Measurements from ENCODE around the gene RERE.

Gene RERE

DNA sequence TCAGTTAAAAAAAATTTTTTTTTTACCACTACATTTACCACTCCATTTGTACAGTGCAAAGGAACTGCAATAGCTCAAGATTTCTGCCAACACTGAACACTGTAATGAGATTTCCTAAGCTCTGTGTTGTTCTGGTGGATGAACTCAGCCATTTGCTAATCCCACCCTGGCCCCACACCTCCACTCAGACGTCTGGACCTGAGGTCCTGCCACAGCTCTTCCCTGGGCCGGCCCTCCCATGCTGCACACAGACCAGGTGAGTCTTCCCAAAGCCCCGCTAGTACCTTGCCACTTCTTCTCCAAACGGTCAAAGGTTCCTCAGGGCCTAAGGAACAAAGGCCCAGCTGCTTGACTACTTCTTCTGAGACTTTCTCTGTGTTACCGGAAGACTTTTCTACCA lies 443.1 kb downstream of the RERE start:
- Histone ChIP-seq H3K27ac (ENCODE audit: low read depth, low read length, severe bottlenecking) (peak overlapping the region; percentile 93), H3K9me3 (ENCODE audit: control insufficient read depth, low read length) (no peaks in the 10 kb centered on the region), H3K4me3 (ENCODE audit: extremely low read depth, insufficient read depth, low read length, poor library complexity, severe bottlenecking) (no peak overlapping the region), H3K36me3 (ENCODE audit: control insufficient read depth, insufficient read depth, low read length) (peaks cover 66% of the 10 kb centered on the region), H3K4me1 (ENCODE audit: control insufficient read depth, insufficient read depth, low read length, poor library complexity, severe bottlenecking) (peaks cover 47% of the 10 kb centered on the region)
- 81 to 98% methylated on average over 4 to 5 of the region's 5 CpGs for WGBS, 2 experiments (ENCODE audit: insufficient coverage in 2 of 2)

DNA sequence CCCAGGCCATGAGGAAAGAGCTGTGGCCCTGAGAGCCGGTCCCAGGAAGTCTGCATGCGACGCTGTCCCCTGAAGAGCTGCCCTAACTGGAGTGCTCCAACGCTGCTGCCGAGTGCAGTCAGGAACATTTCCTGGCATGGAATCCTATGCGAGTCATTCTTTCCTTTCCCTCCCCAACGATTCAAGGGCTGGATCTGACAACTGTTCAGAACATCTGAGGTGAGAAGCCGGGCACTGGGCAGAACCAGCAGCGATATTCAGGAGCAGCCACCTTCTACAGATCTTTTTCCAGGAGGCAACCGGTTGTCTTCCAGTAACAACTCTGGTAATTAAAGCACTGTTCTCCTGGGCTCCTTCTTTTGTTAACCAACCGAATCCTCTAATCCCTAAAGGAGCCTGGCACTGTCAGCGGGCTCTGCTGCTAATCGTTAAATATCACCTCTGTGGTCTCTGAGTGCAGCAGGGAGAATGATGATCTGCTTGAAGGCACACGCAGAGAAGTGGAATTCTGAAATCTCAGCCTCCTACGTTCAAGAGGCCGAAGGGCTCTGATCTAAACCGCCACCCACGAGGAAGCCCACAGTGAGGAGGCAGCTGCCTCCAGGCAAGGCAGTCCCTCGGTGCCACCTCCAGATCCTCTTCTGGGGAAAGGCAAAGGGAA lies 443.7 kb downstream of the RERE start:
- no peaks in the 10 kb centered on the region for H3K9me3 ChIP-seq (ENCODE audit: control insufficient read depth, low read length)
- H3K36me3 ChIP-seq (ENCODE audit: control insufficient read depth, insufficient read depth, low read length): peaks cover 65% of the 10 kb centered on the region
- H3K4me3 ChIP-seq (ENCODE audit: extremely low read depth, insufficient read depth, low read length, poor library complexity, severe bottlenecking): no peak overlapping the region
- WGBS, 2 experiments (ENCODE audit: insufficient coverage in 2 of 2): 57 to 58% methylated on average over 15 to 16 of the region's 19 CpGs
- peak overlapping the region; percentile 93 for H3K27ac ChIP-seq (ENCODE audit: low read depth, low read length, severe bottlenecking)
- H3K4me1 ChIP-seq (ENCODE audit: control insufficient read depth, insufficient read depth, low read length, poor library complexity, severe bottlenecking): peaks cover 52% of the 10 kb centered on the region

DNA sequence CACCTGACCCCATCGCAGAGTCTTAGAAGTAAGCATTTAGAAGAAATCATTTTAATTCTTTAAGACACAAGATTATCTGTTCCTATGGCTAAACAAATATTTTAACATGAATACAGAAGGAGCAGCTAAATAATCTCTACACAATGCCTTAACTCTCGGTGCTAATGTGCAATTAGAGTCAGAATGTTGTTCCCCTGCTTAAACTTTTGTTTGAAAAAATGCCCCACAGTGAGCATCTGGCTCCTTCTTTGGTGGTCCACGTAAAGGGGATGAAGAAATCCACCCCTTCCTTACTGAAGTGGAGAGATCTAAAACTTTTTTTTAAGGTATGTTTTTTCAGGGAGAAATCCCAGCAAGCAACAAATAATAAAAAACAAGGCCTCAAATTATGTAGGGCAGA lies 444.3 kb downstream of the RERE start:
- WGBS, 2 experiments (ENCODE audit: insufficient coverage in 2 of 2): 56 to 67% methylated on average over 1 of the region's 3 CpGs

DNA sequence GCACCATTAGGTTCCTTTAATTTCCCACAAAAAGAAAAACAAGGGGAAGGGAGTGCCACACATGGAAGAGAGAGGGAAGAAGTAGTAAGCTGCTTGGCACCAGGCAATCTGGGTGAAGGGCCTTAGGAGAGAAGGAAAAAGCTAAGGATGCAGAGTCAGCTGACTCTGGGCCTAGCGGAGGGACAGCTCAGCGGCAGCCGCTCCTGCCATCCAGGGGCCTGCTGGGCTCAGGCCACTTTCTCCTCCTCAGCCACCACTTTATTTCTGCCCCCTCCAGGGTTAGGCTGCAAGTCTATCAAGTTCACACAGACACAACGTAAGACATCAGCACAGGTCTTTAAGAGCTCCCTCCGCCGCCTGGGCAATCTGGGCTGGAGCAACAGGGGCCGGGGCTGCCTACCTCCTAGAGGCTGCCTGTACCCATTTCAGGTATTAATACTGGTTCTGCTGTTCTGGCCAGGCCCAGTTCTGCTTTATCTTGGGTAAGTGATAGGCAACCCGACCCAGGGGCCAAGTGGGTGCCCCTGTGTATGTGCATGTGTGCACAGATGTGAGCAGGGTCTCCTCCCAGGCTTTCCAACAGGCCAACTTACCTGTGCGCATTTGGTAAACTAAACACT lies 446.0 kb downstream of the RERE start:
- 88 to 92% methylated on average over 7 to 8 of the region's 9 CpGs for WGBS, 2 experiments (ENCODE audit: insufficient coverage in 2 of 2)
- no peaks in the 10 kb centered on the region for H3K9me3 ChIP-seq (ENCODE audit: control insufficient read depth, low read length)
- peak overlapping the region; percentile 47 for H3K27ac ChIP-seq (ENCODE audit: low read depth, low read length, severe bottlenecking)
- H3K4me1 ChIP-seq (ENCODE audit: control insufficient read depth, insufficient read depth, low read length, poor library complexity, severe bottlenecking): peaks cover 68% of the 10 kb centered on the region
- H3K4me3 ChIP-seq (ENCODE audit: extremely low read depth, insufficient read depth, low read length, poor library complexity, severe bottlenecking): no peak overlapping the region
- peaks cover 66% of the 10 kb centered on the region for H3K36me3 ChIP-seq (ENCODE audit: control insufficient read depth, insufficient read depth, low read length)

More for the DNA sequence above, 444.3 kb downstream of the RERE start:
- peaks cover 55% of the 10 kb centered on the region for H3K4me1 ChIP-seq (ENCODE audit: control insufficient read depth, insufficient read depth, low read length, poor library complexity, severe bottlenecking)
- H3K36me3 ChIP-seq (ENCODE audit: control insufficient read depth, insufficient read depth, low read length): peaks cover 64% of the 10 kb centered on the region
- H3K9me3 ChIP-seq (ENCODE audit: control insufficient read depth, low read length): no peaks in the 10 kb centered on the region
- no peak overlapping the region for H3K4me3 ChIP-seq (ENCODE audit: extremely low read depth, insufficient read depth, low read length, poor library complexity, severe bottlenecking)
- H3K27ac ChIP-seq (ENCODE audit: low read depth, low read length, severe bottlenecking): peak overlapping the region; percentile 93

DNA sequence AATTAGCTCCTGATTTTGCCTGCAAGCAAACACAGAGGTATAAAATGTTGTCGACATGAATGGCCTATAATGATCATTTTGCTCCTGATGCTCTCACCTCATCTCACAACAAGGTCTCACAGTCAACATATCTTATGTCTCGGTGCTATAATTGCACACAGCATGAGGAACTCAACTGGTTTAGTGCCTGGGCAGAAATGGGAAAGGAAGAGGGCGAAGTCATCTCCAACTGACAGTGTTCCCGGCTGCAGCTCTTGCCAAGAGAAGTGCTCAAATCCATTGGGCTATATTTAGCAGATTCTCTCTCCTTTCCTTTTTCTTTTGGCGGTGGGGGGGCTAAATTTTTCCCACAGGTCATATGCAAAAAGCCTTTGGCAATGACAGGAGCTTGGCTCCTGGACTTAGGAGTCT lies 446.5 kb downstream of the RERE start:
- H3K4me3 ChIP-seq (ENCODE audit: extremely low read depth, insufficient read depth, low read length, poor library complexity, severe bottlenecking): no peak overlapping the region

DNA sequence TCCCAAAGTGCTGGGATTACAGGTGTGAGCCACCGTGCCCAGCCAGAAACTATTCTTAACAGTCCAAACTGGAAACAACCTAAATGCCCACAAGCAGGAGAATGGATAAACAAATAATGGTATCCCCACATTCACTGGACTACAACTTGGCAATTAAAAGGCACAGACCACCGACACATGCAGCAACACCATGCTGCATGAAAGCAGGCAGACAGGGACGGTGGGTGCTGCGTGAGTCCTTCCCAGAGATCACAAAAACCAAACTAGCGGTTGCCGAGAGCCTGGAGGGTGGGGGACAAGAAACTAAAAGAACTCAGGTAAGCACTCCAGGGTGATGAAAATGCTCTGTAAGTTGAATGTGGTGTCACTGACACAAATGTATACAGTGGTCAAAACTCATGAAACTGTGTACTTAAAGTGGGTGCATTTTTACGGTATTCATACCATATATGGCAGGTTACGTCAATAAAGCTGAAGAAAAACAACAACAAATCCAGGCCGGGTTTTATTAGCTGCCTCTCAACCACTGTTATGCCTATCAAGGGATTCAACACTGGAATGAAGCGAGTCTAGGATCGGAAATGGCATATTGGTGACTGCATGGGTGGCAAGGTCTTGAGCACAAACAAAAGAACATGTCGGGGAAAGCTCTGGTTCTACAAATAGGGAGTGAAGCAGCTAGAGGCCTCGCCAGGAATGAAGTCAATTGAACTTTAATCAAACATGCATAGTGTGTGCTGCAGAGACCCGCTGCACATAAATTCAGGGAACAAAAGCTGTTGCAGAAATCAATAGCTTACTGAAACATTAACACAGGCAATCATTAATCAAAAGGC lies 447.2 kb downstream of the RERE start:
- 75 to 88% methylated on average over 6 to 7 of the region's 14 CpGs for WGBS, 2 experiments (ENCODE audit: insufficient coverage in 2 of 2)
- Histone ChIP-seq H3K27ac (ENCODE audit: low read depth, low read length, severe bottlenecking) (peak overlapping the region; percentile 47), H3K4me1 (ENCODE audit: control insufficient read depth, insufficient read depth, low read length, poor library complexity, severe bottlenecking) (peaks cover 68% of the 10 kb centered on the region), H3K4me3 (ENCODE audit: extremely low read depth, insufficient read depth, low read length, poor library complexity, severe bottlenecking) (no peak overlapping the region), H3K36me3 (ENCODE audit: control insufficient read depth, insufficient read depth, low read length) (peaks cover 71% of the 10 kb centered on the region), H3K9me3 (ENCODE audit: control insufficient read depth, low read length) (no peaks in the 10 kb centered on the region)

More for the DNA sequence above, 446.5 kb downstream of the RERE start:
- Histone ChIP-seq H3K36me3 (ENCODE audit: control insufficient read depth, insufficient read depth, low read length) (peaks cover 66% of the 10 kb centered on the region), H3K27ac (ENCODE audit: low read depth, low read length, severe bottlenecking) (peak overlapping the region; percentile 47), H3K4me1 (ENCODE audit: control insufficient read depth, insufficient read depth, low read length, poor library complexity, severe bottlenecking) (peaks cover 68% of the 10 kb centered on the region), H3K9me3 (ENCODE audit: control insufficient read depth, low read length) (no peaks in the 10 kb centered on the region)
- WGBS, 2 experiments (ENCODE audit: insufficient coverage in 2 of 2): 87 to 88% methylated on average over 3 of the region's 5 CpGs

DNA sequence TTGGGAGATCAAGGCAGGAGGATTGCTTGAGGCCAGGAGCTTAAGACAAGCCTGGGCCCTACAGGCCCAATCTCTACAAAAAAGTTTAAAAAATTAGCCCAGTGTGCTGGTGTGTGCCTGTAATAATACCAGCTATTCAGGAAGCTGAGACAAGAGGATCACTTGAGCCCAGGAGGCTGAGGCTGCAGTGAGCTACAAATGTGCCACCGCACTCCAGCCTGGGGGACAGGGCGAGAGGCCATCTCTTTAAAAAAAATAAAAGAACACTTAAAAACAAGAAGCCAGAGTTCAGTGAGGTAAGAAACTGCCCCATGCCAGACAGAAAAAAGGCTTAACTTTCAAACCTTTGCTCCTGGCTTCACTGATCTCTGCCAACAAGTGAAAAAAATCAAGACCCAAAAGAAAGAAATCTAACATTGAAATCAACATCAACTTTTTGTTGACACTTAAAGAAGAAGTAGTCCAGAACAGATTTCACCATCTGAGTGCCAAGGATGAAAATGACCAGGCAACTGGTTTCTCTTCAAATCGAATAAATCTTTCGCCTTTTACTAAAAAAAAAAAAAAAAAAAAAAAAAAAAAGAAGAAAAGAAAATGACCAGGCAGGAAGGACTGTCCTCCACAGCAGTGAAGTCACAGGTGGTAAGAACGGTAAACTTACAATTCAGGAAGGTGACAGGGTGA lies 448.3 kb downstream of the RERE start:
- H3K4me1 ChIP-seq (ENCODE audit: control insufficient read depth, insufficient read depth, low read length, poor library complexity, severe bottlenecking): peaks cover 58% of the 10 kb centered on the region
- no peaks in the 10 kb centered on the region for H3K9me3 ChIP-seq (ENCODE audit: control insufficient read depth, low read length)
- H3K36me3 ChIP-seq (ENCODE audit: control insufficient read depth, insufficient read depth, low read length): peaks cover 79% of the 10 kb centered on the region
- no peak overlapping the region for H3K4me3 ChIP-seq (ENCODE audit: extremely low read depth, insufficient read depth, low read length, poor library complexity, severe bottlenecking)
- H3K27ac ChIP-seq (ENCODE audit: low read depth, low read length, severe bottlenecking): no peak overlapping the region
- WGBS, 2 experiments (ENCODE audit: insufficient coverage in 2 of 2): 75 to 86% methylated on average over 1 to 3 of the region's 5 CpGs

DNA sequence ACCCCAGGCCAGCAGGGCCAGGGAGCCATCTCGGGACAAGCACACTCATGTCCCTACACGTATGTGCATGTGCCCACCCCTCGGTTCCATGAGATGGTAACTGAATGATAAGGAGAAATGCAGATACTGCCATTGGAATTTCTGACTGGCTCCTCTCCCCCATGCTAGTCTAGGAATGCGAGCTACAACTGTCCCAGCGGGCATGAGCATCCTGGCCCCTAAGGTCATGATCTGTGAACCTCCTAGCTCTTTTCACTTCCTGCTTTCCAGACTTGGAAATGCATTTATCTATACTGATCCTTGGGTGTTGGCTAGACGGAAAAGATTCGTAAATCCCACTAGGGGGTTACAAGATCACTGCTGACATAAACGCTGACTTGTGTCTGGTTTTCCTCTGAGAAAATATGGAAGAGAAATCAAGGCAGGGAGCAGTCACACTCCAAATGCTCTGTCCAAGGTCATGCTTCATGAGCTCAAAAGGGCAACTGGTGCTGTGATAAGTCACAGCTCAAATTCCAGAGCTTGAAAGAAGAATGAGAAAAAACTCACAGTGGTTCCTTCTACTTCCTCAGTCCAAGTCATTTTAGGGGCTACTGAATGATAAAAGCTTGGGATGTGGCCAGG lies 449.8 kb downstream of the RERE start:
- H3K4me3 ChIP-seq (ENCODE audit: extremely low read depth, insufficient read depth, low read length, poor library complexity, severe bottlenecking): no peak overlapping the region
- peak overlapping the region; percentile 84 for H3K27ac ChIP-seq (ENCODE audit: low read depth, low read length, severe bottlenecking)
- H3K36me3 ChIP-seq (ENCODE audit: control insufficient read depth, insufficient read depth, low read length): peaks cover 85% of the 10 kb centered on the region
- 82 to 94% methylated on average over 3 to 8 of the region's 8 CpGs for WGBS, 2 experiments (ENCODE audit: insufficient coverage in 2 of 2)
- peaks cover 44% of the 10 kb centered on the region for H3K4me1 ChIP-seq (ENCODE audit: control insufficient read depth, insufficient read depth, low read length, poor library complexity, severe bottlenecking)
- no peaks in the 10 kb centered on the region for H3K9me3 ChIP-seq (ENCODE audit: control insufficient read depth, low read length)

DNA sequence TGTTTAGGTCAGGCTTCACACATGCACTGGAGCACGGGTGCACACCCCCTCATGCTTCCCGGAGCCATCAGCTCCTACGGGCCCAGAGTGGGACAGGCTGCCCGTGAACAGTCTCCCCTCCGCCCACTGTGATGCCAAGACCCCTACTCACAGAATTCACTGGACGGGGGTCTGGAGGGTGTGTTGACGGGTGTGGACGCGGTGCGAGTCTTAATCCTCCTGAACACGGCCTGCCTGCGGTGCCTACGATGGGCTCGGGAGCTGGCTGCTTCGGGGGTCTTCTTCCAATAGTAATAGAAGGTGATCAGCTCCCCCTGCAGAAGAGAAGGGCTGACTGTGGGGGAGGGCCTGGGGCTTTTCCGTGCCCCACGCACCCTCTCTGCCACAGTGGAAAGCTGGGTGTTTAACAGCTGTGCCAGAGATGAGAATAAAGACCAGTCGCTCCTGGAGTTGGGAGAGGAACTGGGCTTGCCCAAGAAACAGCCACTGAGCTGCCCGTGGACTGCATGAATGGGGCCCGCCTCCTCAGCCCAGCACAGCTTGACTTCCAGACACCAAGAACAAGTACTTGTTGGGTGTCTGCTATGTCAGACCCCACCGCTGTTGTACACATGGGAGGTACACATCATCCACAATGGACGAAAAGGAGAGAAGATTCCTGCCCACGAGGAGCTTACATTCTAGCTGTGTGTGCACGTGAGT lies 451.6 kb downstream of the RERE start:
- Histone ChIP-seq H3K36me3 (ENCODE audit: control insufficient read depth, insufficient read depth, low read length) (peaks cover 85% of the 10 kb centered on the region), H3K9me3 (ENCODE audit: control insufficient read depth, low read length) (no peaks in the 10 kb centered on the region)
- WGBS, 2 experiments (ENCODE audit: insufficient coverage in 2 of 2): 96 to 97% methylated on average over 16 to 17 of the region's 24 CpGs

More for the DNA sequence above, 451.6 kb downstream of the RERE start:
- no peak overlapping the region for H3K27ac ChIP-seq (ENCODE audit: low read depth, low read length, severe bottlenecking)
- H3K4me3 ChIP-seq (ENCODE audit: extremely low read depth, insufficient read depth, low read length, poor library complexity, severe bottlenecking): no peak overlapping the region
- peaks cover 25% of the 10 kb centered on the region for H3K4me1 ChIP-seq (ENCODE audit: control insufficient read depth, insufficient read depth, low read length, poor library complexity, severe bottlenecking)
